HepG2 (cell line): ENCODE data around the gene LIF. TPM values are rescaled to one million over a fixed set of nuclear protein-coding genes. Genes with fewer than 3 reads are reported as not detected.
A peak's percentile ranks its signal among the peaks of the same experiment; 100 is the strongest.

Experiments
- ARNTL ChIP-seq: sonication (generic); formaldehyde crosslinking; IDR thresholded peaks from 2 replicates; pipeline ENCODE4 v1.4.0; 2020; ENCODE audit warnings: mild to moderate bottlenecking, missing genetic modification reagents
- BRCA1 ChIP-seq: sonication (generic); formaldehyde crosslinking; IDR thresholded peaks from 2 replicates; pipeline ENCODE4 v1.4.0; 2020; ENCODE audit warnings: missing genetic modification reagents
- ELF3 ChIP-seq: IDR thresholded peaks from 2 replicates; pipeline ENCODE4 v1.6.1; 2016; ENCODE audit warnings: missing genetic modification reagents, missing compliant biosample characterization
- FOSL2 ChIP-seq: sonication (generic); formaldehyde crosslinking; IDR thresholded peaks from 2 replicates; pipeline ENCODE4 v1.4.0; 2020; ENCODE audit warnings: missing genetic modification reagents
- HDAC1 ChIP-seq: sonication (generic); formaldehyde crosslinking; IDR thresholded peaks from 2 replicates; pipeline ENCODE4 v1.5.1; 2020; ENCODE audit warnings: mild to moderate bottlenecking, missing genetic modification reagents
- JUN ChIP-seq: sonication (generic); formaldehyde crosslinking; IDR thresholded peaks from 2 replicates; pipeline ENCODE4 v1.4.0; 2020; ENCODE audit warnings: mild to moderate bottlenecking, missing genetic modification reagents
- MYC ChIP-seq: sonication (generic); formaldehyde crosslinking; IDR thresholded peaks from 2 replicates; pipeline ENCODE4 v1.9.0; 2021; ENCODE audit warnings: missing genetic modification reagents, borderline replicate concordance
- NCOR1 ChIP-seq: fragments of 200-600 bp; sonication (generic); IDR thresholded peaks from 2 replicates; pipeline ENCODE4 v1.7.0; 2017; ENCODE audit warnings: antibody characterized with exemption, low read length, borderline replicate concordance
- NPAS2 ChIP-seq: sonication (generic); formaldehyde crosslinking; IDR thresholded peaks from 2 replicates; pipeline ENCODE4 v1.8.0; 2022; ENCODE audit warnings: mild to moderate bottlenecking, missing genetic modification reagents, borderline replicate concordance
- ZNF547 ChIP-seq: sonication (generic); formaldehyde crosslinking; IDR thresholded peaks from 2 replicates; pipeline ENCODE4 v1.5.1; 2020; ENCODE audit warnings: mild to moderate bottlenecking, missing genetic modification reagents
- ZNF674 ChIP-seq: sonication (generic); formaldehyde crosslinking; IDR thresholded peaks from 2 replicates; pipeline ENCODE4 v1.5.0; 2020; ENCODE audit warnings: low read depth, mild to moderate bottlenecking, missing genetic modification reagents
- ZNF782 ChIP-seq: sonication (generic); formaldehyde crosslinking; IDR thresholded peaks from 2 replicates; pipeline ENCODE4 v1.4.0; 2020; ENCODE audit warnings: missing genetic modification reagents, mild to moderate bottlenecking, borderline replicate concordance
- ZSCAN30 ChIP-seq: sonication (generic); formaldehyde crosslinking; IDR thresholded peaks from 2 replicates; pipeline ENCODE4 v1.5.0; 2020; ENCODE audit warnings: mild to moderate bottlenecking, missing genetic modification reagents
- polyA plus RNA-seq, 8 experiments: library from polyadenylated mRNA; depleted of rRNA in 3 of 8; stranded (reverse) in 7 of 8; unstranded in 1 of 8; fragments of >200 nt; fragmentation: Illumina TruSeq in 4 of 8; extraction: Trizol in 4 of 8; gene quantifications; 2 replicates each; pipeline versions ENCODE4 v1.2.1 to v1.2.3, GENCODE V29; 2011 to 2016; ENCODE audit warnings: low read depth in 4 of 8, missing spikeins in 1 of 8, mixed read lengths in 1 of 8; ENCODE audit not compliant: insufficient read depth in 1 of 8
- total RNA-seq, 5 experiments: library from RNA; depleted of rRNA; stranded (reverse); fragments of >200 nt; fragmentation: Illumina TruSeq; extraction: Trizol; gene quantifications; 2 replicates each; pipeline ENCODE4 v1.2.3, GENCODE V29; 2016; ENCODE audit warnings: low read depth in 1 of 5
- TF ChIP-seq, protein P1 (sequence below): sonication (generic); formaldehyde crosslinking; IDR thresholded peaks from 2 replicates; pipeline ENCODE4 v1.5.1; 2020; ENCODE audit warnings: mild to moderate bottlenecking, missing genetic modification reagents, moderate library complexity
- TF ChIP-seq, protein P2 (sequence below): sonication (generic); formaldehyde crosslinking; IDR thresholded peaks from 2 replicates; pipeline ENCODE4 v1.4.0; 2020; ENCODE audit warnings: low read depth, mild to moderate bottlenecking, missing genetic modification reagents
- TF ChIP-seq, protein P3 (sequence below), 2 experiments: fragments of 450-650 bp in 1 of 2; sonication (generic) in 1 of 2; formaldehyde crosslinking; IDR thresholded peaks; 2 replicates each; pipeline versions ENCODE4 v1.5.0 to v1.8.0; 2020 to 2022; ENCODE audit warnings: mild to moderate bottlenecking in 1 of 2, missing genetic modification reagents in 1 of 2
- TF ChIP-seq, protein P4 (sequence below): sonication (generic); formaldehyde crosslinking; IDR thresholded peaks from 2 replicates; pipeline ENCODE4 v1.4.0; 2020; ENCODE audit warnings: missing genetic modification reagents
- TF ChIP-seq, protein P5 (sequence below): sonication (generic); formaldehyde crosslinking; IDR thresholded peaks from 2 replicates; pipeline ENCODE4 v1.4.0; 2020; ENCODE audit warnings: missing genetic modification reagents; ENCODE audit errors: not compliant biosample characterization

The LIF gene
- total and polyA plus RNA-seq, 2 of the 13 experiments (the other 11 are each of a cell fraction or from before 2014, with no cell fraction given): 3.6 to 8.5 TPM

DNA sequence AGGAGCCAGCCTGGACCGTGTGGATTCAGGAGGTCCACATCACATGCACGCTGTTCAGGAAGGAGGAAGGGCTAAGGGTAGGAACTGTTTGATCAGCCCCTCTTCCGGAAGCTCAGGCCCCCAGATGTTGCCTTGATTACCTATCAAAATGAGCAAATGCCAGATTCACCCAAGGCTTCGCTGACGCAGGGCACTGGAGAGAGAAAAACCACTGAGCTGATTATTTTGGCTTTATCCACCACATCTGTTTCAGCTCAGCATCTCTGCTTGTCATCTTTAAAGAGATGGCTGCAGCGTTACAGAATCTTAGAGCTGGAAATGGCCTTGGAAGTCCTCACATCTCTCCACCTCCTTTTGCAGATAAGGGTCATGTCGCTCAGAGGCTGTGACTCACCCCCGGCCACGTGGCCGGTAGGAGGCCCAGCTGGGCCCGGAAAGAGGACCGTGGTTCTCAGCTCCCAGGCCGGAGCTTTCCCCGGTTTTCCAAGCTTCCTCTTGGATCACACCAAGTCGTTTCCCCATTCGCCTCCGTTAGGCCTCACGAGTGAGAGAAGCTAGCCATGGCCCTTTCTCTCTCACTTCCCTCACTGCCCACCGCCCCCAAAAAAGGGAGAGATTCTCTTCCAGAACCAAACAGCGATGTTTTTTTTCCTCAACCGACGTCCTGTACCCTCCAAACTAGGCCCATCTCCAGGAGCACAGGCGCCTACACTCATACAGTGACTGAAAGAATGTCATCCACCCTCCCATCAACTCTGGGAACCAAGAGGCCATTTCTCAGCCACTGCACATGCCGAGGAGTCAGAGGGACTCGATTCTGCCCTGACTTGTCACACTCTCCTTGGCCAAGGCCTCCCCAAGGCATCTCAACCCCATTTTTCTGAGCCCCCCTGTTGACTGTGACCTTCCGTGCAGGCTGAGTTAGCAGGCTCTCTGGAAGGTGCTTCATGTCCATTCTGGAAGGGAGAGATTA is 37.6 kb downstream of the LIF start (continued):
- TF ChIP-seq, protein P1, sequence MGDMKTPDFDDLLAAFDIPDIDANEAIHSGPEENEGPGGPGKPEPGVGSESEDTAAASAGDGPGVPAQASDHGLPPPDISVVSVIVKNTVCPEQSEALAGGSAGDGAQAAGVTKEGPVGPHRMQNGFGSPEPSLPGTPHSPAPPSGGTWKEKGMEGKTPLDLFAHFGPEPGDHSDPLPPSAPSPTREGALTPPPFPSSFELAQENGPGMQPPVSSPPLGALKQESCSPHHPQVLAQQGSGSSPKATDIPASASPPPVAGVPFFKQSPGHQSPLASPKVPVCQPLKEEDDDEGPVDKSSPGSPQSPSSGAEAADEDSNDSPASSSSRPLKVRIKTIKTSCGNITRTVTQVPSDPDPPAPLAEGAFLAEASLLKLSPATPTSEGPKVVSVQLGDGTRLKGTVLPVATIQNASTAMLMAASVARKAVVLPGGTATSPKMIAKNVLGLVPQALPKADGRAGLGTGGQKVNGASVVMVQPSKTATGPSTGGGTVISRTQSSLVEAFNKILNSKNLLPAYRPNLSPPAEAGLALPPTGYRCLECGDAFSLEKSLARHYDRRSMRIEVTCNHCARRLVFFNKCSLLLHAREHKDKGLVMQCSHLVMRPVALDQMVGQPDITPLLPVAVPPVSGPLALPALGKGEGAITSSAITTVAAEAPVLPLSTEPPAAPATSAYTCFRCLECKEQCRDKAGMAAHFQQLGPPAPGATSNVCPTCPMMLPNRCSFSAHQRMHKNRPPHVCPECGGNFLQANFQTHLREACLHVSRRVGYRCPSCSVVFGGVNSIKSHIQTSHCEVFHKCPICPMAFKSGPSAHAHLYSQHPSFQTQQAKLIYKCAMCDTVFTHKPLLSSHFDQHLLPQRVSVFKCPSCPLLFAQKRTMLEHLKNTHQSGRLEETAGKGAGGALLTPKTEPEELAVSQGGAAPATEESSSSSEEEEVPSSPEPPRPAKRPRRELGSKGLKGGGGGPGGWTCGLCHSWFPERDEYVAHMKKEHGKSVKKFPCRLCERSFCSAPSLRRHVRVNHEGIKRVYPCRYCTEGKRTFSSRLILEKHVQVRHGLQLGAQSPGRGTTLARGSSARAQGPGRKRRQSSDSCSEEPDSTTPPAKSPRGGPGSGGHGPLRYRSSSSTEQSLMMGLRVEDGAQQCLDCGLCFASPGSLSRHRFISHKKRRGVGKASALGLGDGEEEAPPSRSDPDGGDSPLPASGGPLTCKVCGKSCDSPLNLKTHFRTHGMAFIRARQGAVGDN (CRISPR knock-in tag): peak; percentile 98
- TF ChIP-seq MYC (CRISPR knock-in tag) (peak; percentile 91; the same call in 1 of the 2 replicates), ARNTL (CRISPR knock-in tag) (no peak), ZNF547 (CRISPR knock-in tag) (no peak), JUN (CRISPR knock-in tag) (no peak), HDAC1 (no peak), ELF3 (CRISPR knock-in tag) (peak; percentile 72), BRCA1 (CRISPR knock-in tag) (no peak), ZNF674 (CRISPR knock-in tag) (no peak), ZNF782 (CRISPR knock-in tag) (no peak), NCOR1 (no peak), FOSL2 (CRISPR knock-in tag) (peak; percentile 98), ZSCAN30 (CRISPR knock-in tag) (0 out of 2 replicates have a peak, but pooled peaks have one; percentile 41), NPAS2 (CRISPR knock-in tag) (no peak)
- TF ChIP-seq, protein P2, sequence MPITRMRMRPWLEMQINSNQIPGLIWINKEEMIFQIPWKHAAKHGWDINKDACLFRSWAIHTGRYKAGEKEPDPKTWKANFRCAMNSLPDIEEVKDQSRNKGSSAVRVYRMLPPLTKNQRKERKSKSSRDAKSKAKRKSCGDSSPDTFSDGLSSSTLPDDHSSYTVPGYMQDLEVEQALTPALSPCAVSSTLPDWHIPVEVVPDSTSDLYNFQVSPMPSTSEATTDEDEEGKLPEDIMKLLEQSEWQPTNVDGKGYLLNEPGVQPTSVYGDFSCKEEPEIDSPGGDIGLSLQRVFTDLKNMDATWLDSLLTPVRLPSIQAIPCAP (CRISPR knock-in tag): no peak
- TF ChIP-seq, protein P3, sequence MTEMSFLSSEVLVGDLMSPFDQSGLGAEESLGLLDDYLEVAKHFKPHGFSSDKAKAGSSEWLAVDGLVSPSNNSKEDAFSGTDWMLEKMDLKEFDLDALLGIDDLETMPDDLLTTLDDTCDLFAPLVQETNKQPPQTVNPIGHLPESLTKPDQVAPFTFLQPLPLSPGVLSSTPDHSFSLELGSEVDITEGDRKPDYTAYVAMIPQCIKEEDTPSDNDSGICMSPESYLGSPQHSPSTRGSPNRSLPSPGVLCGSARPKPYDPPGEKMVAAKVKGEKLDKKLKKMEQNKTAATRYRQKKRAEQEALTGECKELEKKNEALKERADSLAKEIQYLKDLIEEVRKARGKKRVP (CRISPR knock-in tag; IDR thresholded peaks at IDR 0.05): no peak
- TF ChIP-seq, protein P4, sequence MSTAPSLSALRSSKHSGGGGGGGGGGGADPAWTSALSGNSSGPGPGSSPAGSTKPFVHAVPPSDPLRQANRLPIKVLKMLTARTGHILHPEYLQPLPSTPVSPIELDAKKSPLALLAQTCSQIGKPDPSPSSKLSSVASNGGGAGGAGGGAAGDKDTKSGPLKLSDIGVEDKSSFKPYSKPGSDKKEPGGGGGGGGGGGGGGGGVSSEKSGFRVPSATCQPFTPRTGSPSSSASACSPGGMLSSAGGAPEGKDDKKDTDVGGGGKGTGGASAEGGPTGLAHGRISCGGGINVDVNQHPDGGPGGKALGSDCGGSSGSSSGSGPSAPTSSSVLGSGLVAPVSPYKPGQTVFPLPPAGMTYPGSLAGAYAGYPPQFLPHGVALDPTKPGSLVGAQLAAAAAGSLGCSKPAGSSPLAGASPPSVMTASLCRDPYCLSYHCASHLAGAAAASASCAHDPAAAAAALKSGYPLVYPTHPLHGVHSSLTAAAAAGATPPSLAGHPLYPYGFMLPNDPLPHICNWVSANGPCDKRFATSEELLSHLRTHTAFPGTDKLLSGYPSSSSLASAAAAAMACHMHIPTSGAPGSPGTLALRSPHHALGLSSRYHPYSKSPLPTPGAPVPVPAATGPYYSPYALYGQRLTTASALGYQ: no peak
- TF ChIP-seq, protein P5, sequence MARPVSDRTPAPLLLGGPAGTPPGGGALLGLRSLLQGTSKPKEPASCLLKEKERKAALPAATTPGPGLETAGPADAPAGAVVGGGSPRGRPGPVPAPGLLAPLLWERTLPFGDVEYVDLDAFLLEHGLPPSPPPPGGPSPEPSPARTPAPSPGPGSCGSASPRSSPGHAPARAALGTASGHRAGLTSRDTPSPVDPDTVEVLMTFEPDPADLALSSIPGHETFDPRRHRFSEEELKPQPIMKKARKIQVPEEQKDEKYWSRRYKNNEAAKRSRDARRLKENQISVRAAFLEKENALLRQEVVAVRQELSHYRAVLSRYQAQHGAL: no peak
